Fibroblast of the aortic adventitia (primary cell): ENCODE data around the gene RBM5. TPM values are rescaled to one million over a fixed set of nuclear protein-coding genes. Genes with fewer than 3 reads are reported as not detected.

ENCODE experiments used
- DNase-seq: peaks from one replicate; pipeline ENCODE4 v3.0.0-alpha.2; 2010; ENCODE audit warnings: low read depth
- H3K4me3 ChIP-seq: 2 replicates; pipeline ENCODE4 v1.5.1; 2011; ENCODE audit warnings: low read depth, mild to moderate bottlenecking, control low read depth, low read length, moderate library complexity
- CTCF ChIP-seq: IDR thresholded peaks from 2 replicates; pipeline ENCODE4 v1.5.1; 2011; ENCODE audit warnings: mild to moderate bottlenecking, low read length, control low read depth, inconsistent platforms; ENCODE audit not compliant: insufficient read depth
- total RNA-seq: library from RNA; depleted of rRNA; stranded (reverse); fragments of >200 nt; gene quantifications from 2 replicates; pipeline ENCODE4 v1.2.3, GENCODE V29; 2012; ENCODE audit warnings: low replicate concordance

The RBM5 gene
- total RNA-seq, 1 donor: 142 TPM

DNA sequence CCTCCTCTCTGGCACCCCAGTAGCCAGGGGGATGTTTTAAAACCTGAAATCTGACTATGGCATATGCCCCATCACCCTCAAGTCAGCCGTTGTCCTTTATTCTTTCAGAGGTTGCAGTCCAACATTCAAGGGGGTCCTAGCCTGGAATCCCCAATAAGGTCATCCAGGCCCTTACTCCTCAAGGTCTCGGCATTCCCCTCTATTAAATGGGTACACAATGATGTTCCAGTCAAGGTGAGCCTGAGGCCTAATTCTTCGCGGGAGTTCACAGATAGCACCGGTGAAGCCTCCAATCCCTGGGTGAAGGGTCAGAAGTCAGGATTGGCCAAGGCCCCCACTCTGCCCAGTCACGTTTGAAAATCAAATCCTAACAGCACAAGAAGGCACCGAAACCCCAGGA lies 58.3 kb downstream of the RBM5 start:
- no peak overlapping the region for H3K4me3 ChIP-seq
- no peak for DNase-seq
- TF ChIP-seq CTCF: no peak

DNA sequence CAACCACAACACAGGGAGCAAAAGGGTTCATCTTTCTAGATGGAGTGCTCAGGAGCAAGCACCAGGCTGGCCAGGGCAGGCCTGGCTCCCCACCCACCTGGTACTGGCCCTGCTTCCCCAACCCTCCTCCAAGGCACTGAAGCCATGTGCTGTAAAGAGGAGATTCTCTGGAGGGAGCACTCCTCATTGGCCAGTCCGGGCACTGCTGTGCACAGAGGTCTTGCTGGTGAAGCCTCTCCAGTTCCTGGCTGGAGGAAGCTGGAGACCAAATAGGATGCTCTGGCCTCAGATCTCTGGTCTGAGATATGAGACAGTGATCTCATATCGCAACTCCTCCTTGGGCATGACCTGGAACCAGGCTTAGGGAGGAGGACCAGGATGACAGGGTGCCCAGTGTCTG lies 58.7 kb downstream of the RBM5 start:
- H3K4me3 ChIP-seq: no peak overlapping the region
- DNase-seq: no peak
- no peak for TF ChIP-seq CTCF

DNA sequence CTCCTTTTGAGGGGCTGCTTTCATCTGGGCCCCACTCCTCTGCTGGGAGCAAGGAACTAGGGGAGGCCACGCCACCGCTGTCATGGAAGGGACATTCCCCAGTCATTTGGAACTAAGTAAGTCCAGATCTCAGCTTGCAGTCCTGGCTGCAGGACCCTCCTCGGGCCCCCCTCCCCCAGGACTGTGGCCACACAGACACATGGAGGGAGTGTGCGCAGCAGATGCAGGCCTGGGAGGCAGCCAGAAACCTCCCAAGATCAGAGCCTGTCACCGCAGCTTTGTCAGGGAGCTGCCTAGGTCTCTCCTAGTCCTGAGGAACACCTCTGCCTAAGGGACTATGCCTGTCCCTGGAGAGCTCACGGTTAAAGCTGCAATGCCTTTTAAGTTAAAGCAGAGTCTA lies 59.1 kb downstream of the RBM5 start:
- DNase-seq: no peak
- H3K4me3 ChIP-seq: no peak overlapping the region
- TF ChIP-seq CTCF: no peak

GRCh38 chr3:50150404-50150750 lies 61.7 kb downstream of the RBM5 start:
- DNase-seq: no peak
- TF ChIP-seq CTCF: no peak
- H3K4me3 ChIP-seq: no peak overlapping the region

- DNase-seq: no peak
- H3K4me3 ChIP-seq: no peak overlapping the region
- no peak for TF ChIP-seq CTCF
Observed at GRCh38 chr3:50150863-50151686, 62.4 kb downstream of the RBM5 start.

- H3K4me3 ChIP-seq: no peak overlapping the region
- no peak for TF ChIP-seq CTCF
- DNase-seq: no peak
Observed at GRCh38 chr3:50151728-50152127, 63.0 kb downstream of the RBM5 start.
